PFSK-1 (cell line): ENCODE data around the gene CCL17.

Experiments used
- FOXP2 ChIP-seq: optimal IDR thresholded peaks from 2 replicates; pipeline ENCODE3; 2011; ENCODE audit warnings: borderline replicate concordance, control low read depth, inconsistent platforms; ENCODE audit not compliant: insufficient read depth; ENCODE audit errors: extremely low read length, extremely low read depth
- POLR2AphosphoS5 ChIP-seq: IDR thresholded peaks from 2 replicates; pipeline ENCODE4 v1.6.1; 2012; ENCODE audit warnings: low read depth, mild to moderate bottlenecking, control low read depth, low read length, moderate library complexity
- REST ChIP-seq, 2 experiments: IDR thresholded peaks; 2 replicates each; pipeline versions ENCODE4 v1.6.1 to v1.8.0; 2011 to 2012; ENCODE audit warnings: low read depth in 2 of 2, low read length in 2 of 2, control low read depth in 1 of 2, inconsistent platforms in 1 of 2, mild to moderate bottlenecking in 1 of 2, moderate library complexity in 1 of 2; ENCODE audit not compliant: insufficient read depth in 1 of 2
- SIN3A ChIP-seq: IDR thresholded peaks from 2 replicates; pipeline ENCODE4 v1.6.1; 2012; ENCODE audit warnings: mild to moderate bottlenecking, low read length, moderate library complexity, borderline replicate concordance; ENCODE audit not compliant: insufficient read depth
- TAF1 ChIP-seq: IDR thresholded peaks from 2 replicates; pipeline ENCODE4 v1.6.1; 2012; ENCODE audit warnings: low read length, control low read depth, borderline replicate concordance; ENCODE audit not compliant: insufficient read depth

DNA sequence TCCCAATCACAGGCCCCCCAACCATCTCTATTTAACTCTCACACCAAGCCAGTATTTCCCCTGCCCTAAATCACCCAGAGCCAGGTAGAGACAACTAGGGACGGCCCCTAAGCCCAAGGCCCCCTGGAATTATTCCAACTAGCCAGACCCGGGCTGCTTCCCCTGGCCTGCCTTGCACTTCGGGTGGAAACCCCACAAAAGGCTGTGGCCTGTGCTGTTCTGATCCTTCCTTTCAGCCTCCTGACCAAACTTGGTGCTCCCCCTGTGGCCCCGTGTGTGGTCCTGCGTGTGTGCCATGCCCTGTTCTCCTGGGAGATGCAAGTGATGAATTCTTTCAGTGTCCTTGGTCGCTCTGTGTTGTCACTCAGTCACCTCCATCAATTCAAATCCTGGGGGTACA lies 14.9 kb downstream of the CCL17 start:
- TF ChIP-seq POLR2AphosphoS5: no peak
- TF ChIP-seq REST (IDR thresholded peaks at IDR 0.05; ENCODE audit: insufficient read depth in 1 of 2, low read depth in 2 of 2, low read length in 2 of 2): no peak
- no peak for TF ChIP-seq TAF1
- no peak for TF ChIP-seq FOXP2
- TF ChIP-seq SIN3A: no peak
